Measurements from ENCODE around the gene NET1. TPM values are rescaled to one million over a fixed set of nuclear protein-coding genes. Genes with fewer than 3 reads are reported as not detected.

Gene NET1
- total RNA-seq, 1 experiment from 2014 or later, result 175 TPM

DNA sequence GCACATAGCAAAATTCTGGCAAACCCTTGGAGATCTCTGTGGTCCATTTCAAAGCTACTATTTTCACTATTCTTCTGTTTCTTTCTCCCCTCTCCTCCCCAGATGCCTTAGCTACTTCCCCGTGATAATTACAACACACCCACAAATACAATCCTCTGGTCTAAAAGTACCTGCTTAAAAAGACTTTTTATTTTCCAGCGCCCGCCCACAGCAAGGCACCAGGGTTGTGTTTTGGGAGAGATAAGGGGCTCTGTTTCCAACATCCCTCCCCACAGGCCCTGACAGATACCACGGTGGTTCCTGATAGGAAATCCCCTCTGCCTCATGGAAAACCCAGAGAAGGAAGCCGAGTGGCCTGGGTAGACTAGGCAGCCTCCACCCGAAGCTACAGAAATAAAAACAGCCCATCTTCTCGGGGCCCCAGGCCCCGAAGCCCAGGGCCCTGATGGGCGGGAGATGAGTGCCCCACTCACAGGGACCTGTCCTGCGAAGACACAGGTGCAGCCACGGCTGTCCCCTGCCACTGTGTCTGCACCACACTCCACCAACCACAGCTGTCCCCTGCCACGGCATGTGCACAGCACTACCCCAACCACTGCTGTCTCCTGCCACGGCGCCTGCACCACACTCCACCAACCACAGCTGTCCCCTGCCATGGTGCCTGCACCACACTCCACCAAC lies 67.3 kb downstream of the NET1 start:
- Mint-ChIP-seq H3K4me3 (ENCODE audit: unreplicated experiment) (no peak overlapping the region), H3K36me3 (ENCODE audit: insufficient read depth, unreplicated experiment) (no peaks in the 10 kb centered on the region), H3K4me1 (ENCODE audit: low read depth, unreplicated experiment) (no peaks in the 10 kb centered on the region), H3K9me3 (ENCODE audit: unreplicated experiment) (no peaks in the 10 kb centered on the region), H3K27me3 (ENCODE audit: insufficient read depth, unreplicated experiment) (no peaks in the 10 kb centered on the region), H3K27ac (ENCODE audit: unreplicated experiment) (no peak overlapping the region)
- TF ChIP-seq, protein P1, sequence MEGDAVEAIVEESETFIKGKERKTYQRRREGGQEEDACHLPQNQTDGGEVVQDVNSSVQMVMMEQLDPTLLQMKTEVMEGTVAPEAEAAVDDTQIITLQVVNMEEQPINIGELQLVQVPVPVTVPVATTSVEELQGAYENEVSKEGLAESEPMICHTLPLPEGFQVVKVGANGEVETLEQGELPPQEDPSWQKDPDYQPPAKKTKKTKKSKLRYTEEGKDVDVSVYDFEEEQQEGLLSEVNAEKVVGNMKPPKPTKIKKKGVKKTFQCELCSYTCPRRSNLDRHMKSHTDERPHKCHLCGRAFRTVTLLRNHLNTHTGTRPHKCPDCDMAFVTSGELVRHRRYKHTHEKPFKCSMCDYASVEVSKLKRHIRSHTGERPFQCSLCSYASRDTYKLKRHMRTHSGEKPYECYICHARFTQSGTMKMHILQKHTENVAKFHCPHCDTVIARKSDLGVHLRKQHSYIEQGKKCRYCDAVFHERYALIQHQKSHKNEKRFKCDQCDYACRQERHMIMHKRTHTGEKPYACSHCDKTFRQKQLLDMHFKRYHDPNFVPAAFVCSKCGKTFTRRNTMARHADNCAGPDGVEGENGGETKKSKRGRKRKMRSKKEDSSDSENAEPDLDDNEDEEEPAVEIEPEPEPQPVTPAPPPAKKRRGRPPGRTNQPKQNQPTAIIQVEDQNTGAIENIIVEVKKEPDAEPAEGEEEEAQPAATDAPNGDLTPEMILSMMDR (IDR thresholded peaks at IDR 0.05; ENCODE audit: insufficient read depth in 1 of 2, low read depth in 1 of 2, low read length in 1 of 2, severe bottlenecking in 1 of 2, unreplicated experiment in 1 of 2), result no peak
- ChIA-PET CTCF (no interaction called here), POLR2A (interaction anchor here (0.5 kb wide), 1 partner anchor 21 kb away, joined by 4 read pairs; no protein-coding TSS in a partner anchor)
- no peaks in the 10 kb centered on the region for H3K27me3 ChIP-seq (replicated peaks; ENCODE audit: control insufficient read depth, insufficient read depth, low read length)
- intact Hi-C loops (cut with micrococcal nuclease; ENCODE audit: unreplicated experiment), result no loop called here
- H3K4me1 ChIP-seq, result 0 out of 2 replicates have a peak, but pooled peaks cover 5% of the 10 kb centered on the region
- no peak for DNase-seq
- H3K9me3 ChIP-seq, result peaks cover 9% of the 10 kb centered on the region; the same call in 1 of the 2 replicates
- no peak overlapping the region for H3K4me3 ChIP-seq (ENCODE audit: low read depth, low read length)
- H3K36me3 ChIP-seq (ENCODE audit: control insufficient read depth, insufficient read depth, low read length), result 0 out of 2 replicates have a peak, but pooled peaks cover 1% of the 10 kb centered on the region
- BruUV-seq (replicated peaks), result no TSS peak

DNA sequence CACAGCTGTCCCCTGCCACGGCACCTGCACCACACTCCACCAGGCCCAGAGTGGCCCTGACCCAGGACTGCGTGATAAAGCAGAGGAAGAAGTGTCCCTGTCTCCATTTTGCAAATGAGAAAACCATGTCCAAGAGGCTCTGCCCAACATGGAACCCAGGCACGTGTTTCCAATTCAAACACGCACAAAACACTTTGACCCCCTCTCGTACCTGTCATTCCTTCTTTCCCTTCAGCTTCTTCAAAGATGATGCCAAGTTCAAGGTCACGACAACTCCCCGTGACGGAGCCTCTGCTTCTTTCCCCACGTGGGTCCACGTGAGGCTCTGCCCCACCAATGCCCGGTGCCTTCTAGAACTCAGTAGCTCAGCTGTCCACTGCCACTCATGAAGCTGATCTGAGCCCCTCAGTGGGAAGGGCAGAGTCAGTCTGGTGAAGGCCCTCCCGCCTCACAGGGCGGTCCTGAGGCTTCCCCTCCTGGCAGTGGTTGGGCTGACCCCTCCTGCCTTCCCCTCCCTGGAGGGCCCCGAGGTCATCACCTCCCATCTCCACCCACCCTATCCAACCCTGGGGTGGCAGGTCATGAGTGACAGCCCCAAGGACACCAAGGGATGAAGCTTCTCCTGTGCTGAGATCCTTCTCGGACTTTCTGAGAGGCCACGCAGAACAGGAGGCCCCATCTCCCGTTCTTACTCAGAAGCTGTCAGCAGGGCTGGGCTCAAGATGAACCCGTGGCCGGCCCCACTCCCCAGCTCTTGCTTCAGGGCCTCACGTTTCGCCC lies 68.0 kb downstream of the NET1 start:
- Histone ChIP-seq H3K36me3 (ENCODE audit: control insufficient read depth, insufficient read depth, low read length) (0 out of 2 replicates have a peak, but pooled peaks cover 1% of the 10 kb centered on the region), H3K4me1 (0 out of 2 replicates have a peak, but pooled peaks cover 5% of the 10 kb centered on the region), H3K4me3 (ENCODE audit: low read depth, low read length) (no peak overlapping the region), H3K9me3 (peaks cover 9% of the 10 kb centered on the region; the same call in 1 of the 2 replicates), H3K27me3 (replicated peaks; ENCODE audit: control insufficient read depth, insufficient read depth, low read length) (no peaks in the 10 kb centered on the region)
- Mint-ChIP-seq H3K4me1 (ENCODE audit: low read depth, unreplicated experiment) (no peaks in the 10 kb centered on the region), H3K4me3 (ENCODE audit: unreplicated experiment) (no peak overlapping the region), H3K27me3 (ENCODE audit: insufficient read depth, unreplicated experiment) (no peaks in the 10 kb centered on the region), H3K36me3 (ENCODE audit: insufficient read depth, unreplicated experiment) (no peaks in the 10 kb centered on the region), H3K9me3 (ENCODE audit: unreplicated experiment) (no peaks in the 10 kb centered on the region), H3K27ac (ENCODE audit: unreplicated experiment) (no peak overlapping the region)
- no TSS peak for BruUV-seq (replicated peaks)
- ChIA-PET CTCF (interaction anchor here (0.7 kb wide), 1 partner anchor 96 kb away, joined by 3 read pairs; no protein-coding TSS in a partner anchor), POLR2A (no interaction called here)
- DNase-seq, result no peak
- intact Hi-C loops (cut with micrococcal nuclease; ENCODE audit: unreplicated experiment), result no loop called here
- TF ChIP-seq, protein P1 (IDR thresholded peaks at IDR 0.05; ENCODE audit: insufficient read depth in 1 of 2, low read depth in 1 of 2, low read length in 1 of 2, severe bottlenecking in 1 of 2, unreplicated experiment in 1 of 2), result no peak

- H3K27ac Mint-ChIP-seq (ENCODE audit: unreplicated experiment), result no peak overlapping the region
Observed at GRCh38 chr10:5481121-5481520, 68.8 kb downstream of the NET1 start.

More at GRCh38 chr10:5481121-5481520, 68.8 kb downstream of the NET1 start:
- H3K4me1 ChIP-seq, result 0 out of 2 replicates have a peak, but pooled peaks cover 1% of the 10 kb centered on the region
- H3K4me3 ChIP-seq (ENCODE audit: low read depth, low read length), result no peak overlapping the region
- Mint-ChIP-seq H3K9me3 (ENCODE audit: unreplicated experiment) (no peaks in the 10 kb centered on the region), H3K36me3 (ENCODE audit: insufficient read depth, unreplicated experiment) (no peaks in the 10 kb centered on the region), H3K4me1 (ENCODE audit: low read depth, unreplicated experiment) (no peaks in the 10 kb centered on the region), H3K4me3 (ENCODE audit: unreplicated experiment) (no peak overlapping the region), H3K27me3 (ENCODE audit: insufficient read depth, unreplicated experiment) (no peaks in the 10 kb centered on the region)
- H3K9me3 ChIP-seq, result peaks cover 9% of the 10 kb centered on the region; the same call in 1 of the 2 replicates
- no peaks in the 10 kb centered on the region for H3K27me3 ChIP-seq (replicated peaks; ENCODE audit: control insufficient read depth, insufficient read depth, low read length)
- ChIA-PET POLR2A (no interaction called here), CTCF (no interaction called here)
- TF ChIP-seq, protein P1 (IDR thresholded peaks at IDR 0.05; ENCODE audit: insufficient read depth in 1 of 2, low read depth in 1 of 2, low read length in 1 of 2, severe bottlenecking in 1 of 2, unreplicated experiment in 1 of 2), result no peak
- 0 out of 2 replicates have a peak, but pooled peaks cover 1% of the 10 kb centered on the region for H3K36me3 ChIP-seq (ENCODE audit: control insufficient read depth, insufficient read depth, low read length)
- no TSS peak for BruUV-seq (replicated peaks)
- DNase-seq, result no peak
- intact Hi-C loops (cut with micrococcal nuclease; ENCODE audit: unreplicated experiment), result no loop called here
